ENCODE data around the gene NME1. TPM values are rescaled to one million over a fixed set of nuclear protein-coding genes. Genes with fewer than 3 reads are reported as not detected.

Gene NME1
- total and polyA plus RNA-seq, 9 of the 15 experiments (the other 6 are each of a cell fraction or from before 2014, with no cell fraction given) = 449 to 1,588 (median 604) TPM

- H3K4me3 ChIP-seq = peak overlapping the region; percentile 94
- H3K27me3 ChIP-seq (ENCODE audit: control insufficient read depth in 2 of 2, insufficient read depth in 2 of 2, low read length in 2 of 2) = no peaks in the 10 kb centered on the region
- H3K36me3 ChIP-seq (ENCODE audit: control insufficient read depth, insufficient read depth, low read length) = peaks cover 70% of the 10 kb centered on the region
- intact Hi-C loops (cut with micrococcal nuclease) = loop anchor here (5.0 kb wide), 2 partner anchors 97 to 298 kb away; partner anchors contain the start of genes MBTD1, TOB1 and UTP18
- FAIRE-seq (no peak), DNase-seq (ENCODE audit: extremely low read depth in 1 of 4, low spot score in 3 of 4) (peak in 3 of 4 experiments; percentile 25 to 54 (median 42)), ATAC-seq (peak; percentile 48)
- peaks cover 4% of the 10 kb centered on the region for H3K9me1 ChIP-seq (ENCODE audit: control insufficient read depth, insufficient read depth, low read length)
- ChIA-PET CTCF (ENCODE audit: low intra/inter-chr PET ratio) (interaction anchor here (1.3 to 1.6 kb wide), 2 partner anchors 13 to 165 kb away, joined by 4 to 7 read pairs; partner anchors contain the start of gene NME1), POLR2A (interaction anchor here (0.6 to 2.1 kb wide), 4 partner anchors 11 to 406 kb away, joined by 3 to 8 read pairs (median 4); partner anchors contain the start of gene NME1)
- H3K9me3 ChIP-seq (replicated peaks; ENCODE audit: control insufficient read depth, insufficient read depth, low read depth, low read length) = no peaks in the 10 kb centered on the region
- peak overlapping the region; percentile 97 for H2AFZ ChIP-seq (ENCODE audit: low read depth, low read length)
- H3K4me1 ChIP-seq (replicated peaks in 1 of 2; ENCODE audit: control insufficient read depth in 2 of 2, insufficient read depth in 2 of 2, low read length in 2 of 2) = peaks cover 6 to 33% of the 10 kb centered on the region in 2 experiments; a peak in 4 of 5 replicates
- no peaks in the 10 kb centered on the region for H4K20me1 ChIP-seq (replicated peaks; ENCODE audit: control insufficient read depth, insufficient read depth, low read length)
- in situ Hi-C loops (cut with MboI) = no loop called here
- no TSS peak for BruUV-seq (replicated peaks)
- H3K79me2 ChIP-seq (ENCODE audit: control insufficient read depth, insufficient read depth, low read length) = peaks cover 39% of the 10 kb centered on the region
- peak overlapping the region; percentile 92 for H3K27ac ChIP-seq (ENCODE audit: extremely low read depth, low read depth, low read length)
- peak overlapping the region; percentile 97 to 98 for H3K9ac ChIP-seq (ENCODE audit: insufficient read depth in 1 of 2, low read depth in 2 of 2, low read length in 2 of 2)
- WGBS (ENCODE audit: insufficient coverage, low coverage, missing lambda C conversion rate) = 5% methylated on average over 21 of the region's 21 CpGs
- H3K4me2 ChIP-seq (ENCODE audit: insufficient read depth, low read length) = peak overlapping the region; percentile 99
- TF ChIP-seq ZNF609 (CRISPR knock-in tag; IDR thresholded peaks at IDR 0.05; ENCODE audit: borderline replicate concordance) (no peak), NRF1 (conservative IDR thresholded peaks at IDR 0.05 in 1 of 2, IDR thresholded peaks at IDR 0.05 in 1 of 2) (no peak), HLTF (IDR thresholded peaks at IDR 0.05) (peak; percentile 89), DPF2 (IDR thresholded peaks at IDR 0.05) (0 out of 2 replicates have a peak, but pooled peaks have one; percentile 58), U2AF1 (optimal IDR thresholded peaks at IDR 0.05; ENCODE audit: low read depth, low read length) (no peak), NFATC3 (IDR thresholded peaks at IDR 0.05) (no peak), SIRT6 (IDR thresholded peaks at IDR 0.05; ENCODE audit: low read depth, low read length) (no peak), ILK (tag; IDR thresholded peaks at IDR 0.05; ENCODE audit: borderline replicate concordance, low read depth) (no peak), ELF4 (CRISPR knock-in tag; IDR thresholded peaks at IDR 0.05) (peak; percentile 94), TFAM (CRISPR knock-in tag; conservative IDR thresholded peaks at IDR 0.05) (no peak), BRF2 (IDR thresholded peaks at IDR 0.05; ENCODE audit: borderline replicate concordance, insufficient read depth, insufficient read length) (no peak), KDM5B (IDR thresholded peaks at IDR 0.05; ENCODE audit: insufficient replicate concordance, low read depth, low read length) (peak; percentile 11), CBX5 (IDR thresholded peaks at IDR 0.05; ENCODE audit: borderline replicate concordance, low read depth) (no peak), ETS1 (conservative IDR thresholded peaks at IDR 0.05; ENCODE audit: control insufficient read depth, low read depth, low read length) (0 out of 2 replicates have a peak, but pooled peaks have one; percentile 21), FOXA3 (CRISPR knock-in tag; conservative IDR thresholded peaks at IDR 0.05 in 1 of 2, IDR thresholded peaks at IDR 0.05 in 1 of 2) (no peak)
These were observed 12.4 kb downstream of the NME1 start for GRCh38 chr17:51165680-51166197.

Data from K562 (cell line).